ENCODE data around the gene NDOR1.

Gene NDOR1

DNA sequence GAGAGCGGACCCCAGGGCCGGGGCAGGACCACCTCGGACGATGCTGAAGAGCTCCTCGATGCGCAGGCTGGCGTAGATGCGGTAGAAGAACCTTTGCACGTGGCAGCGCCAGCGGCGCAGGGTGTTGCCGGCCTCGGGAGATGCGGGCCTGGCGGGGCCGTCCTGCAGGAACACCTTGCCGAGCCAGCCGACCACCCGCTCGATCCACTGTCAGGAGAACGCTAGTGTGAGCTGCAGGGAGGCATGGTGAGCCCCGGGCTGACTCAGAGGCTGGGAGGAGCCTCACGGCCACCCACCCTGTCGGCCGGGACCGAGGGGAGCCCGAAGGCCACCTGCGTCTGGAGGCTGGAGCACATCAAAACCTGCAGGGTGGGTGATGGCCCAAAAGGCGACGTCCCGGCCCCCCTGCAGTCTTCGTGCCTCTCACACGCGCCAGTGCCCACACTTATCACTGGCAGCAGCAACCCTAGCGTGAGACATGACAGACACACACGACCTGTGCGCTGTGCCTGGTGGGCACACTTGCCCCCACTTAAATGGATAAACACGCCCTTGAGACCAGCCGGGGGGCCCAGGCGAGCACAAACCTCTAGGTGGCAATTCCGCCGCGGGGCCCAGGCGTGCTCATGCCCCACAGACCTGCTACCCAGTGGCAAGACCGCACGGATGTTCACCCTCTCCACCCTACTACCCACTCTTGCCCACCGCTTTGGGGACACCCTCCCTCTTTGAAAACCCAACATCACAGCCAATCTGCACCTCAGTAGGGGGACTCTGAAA, 20.4 kb upstream of the NDOR1 start:
- Histone ChIP-seq H3K27ac (no peak overlapping the region), H3K9me3 (ENCODE audit: severe bottlenecking) (no peaks in the 10 kb centered on the region), H3K36me3 (peaks cover 3% of the 10 kb centered on the region; the same call in 1 of the 2 replicates), H3K27me3 (ENCODE audit: insufficient read depth, low read depth, severe bottlenecking) (no peaks in the 10 kb centered on the region), H3K4me3 (ENCODE audit: low read depth, low read length) (no peak overlapping the region)
- TF ChIP-seq, protein P1, sequence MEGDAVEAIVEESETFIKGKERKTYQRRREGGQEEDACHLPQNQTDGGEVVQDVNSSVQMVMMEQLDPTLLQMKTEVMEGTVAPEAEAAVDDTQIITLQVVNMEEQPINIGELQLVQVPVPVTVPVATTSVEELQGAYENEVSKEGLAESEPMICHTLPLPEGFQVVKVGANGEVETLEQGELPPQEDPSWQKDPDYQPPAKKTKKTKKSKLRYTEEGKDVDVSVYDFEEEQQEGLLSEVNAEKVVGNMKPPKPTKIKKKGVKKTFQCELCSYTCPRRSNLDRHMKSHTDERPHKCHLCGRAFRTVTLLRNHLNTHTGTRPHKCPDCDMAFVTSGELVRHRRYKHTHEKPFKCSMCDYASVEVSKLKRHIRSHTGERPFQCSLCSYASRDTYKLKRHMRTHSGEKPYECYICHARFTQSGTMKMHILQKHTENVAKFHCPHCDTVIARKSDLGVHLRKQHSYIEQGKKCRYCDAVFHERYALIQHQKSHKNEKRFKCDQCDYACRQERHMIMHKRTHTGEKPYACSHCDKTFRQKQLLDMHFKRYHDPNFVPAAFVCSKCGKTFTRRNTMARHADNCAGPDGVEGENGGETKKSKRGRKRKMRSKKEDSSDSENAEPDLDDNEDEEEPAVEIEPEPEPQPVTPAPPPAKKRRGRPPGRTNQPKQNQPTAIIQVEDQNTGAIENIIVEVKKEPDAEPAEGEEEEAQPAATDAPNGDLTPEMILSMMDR (IDR thresholded peaks at IDR 0.05; ENCODE audit: low read depth, low read length), result no peak
- no peak for DNase-seq

DNA sequence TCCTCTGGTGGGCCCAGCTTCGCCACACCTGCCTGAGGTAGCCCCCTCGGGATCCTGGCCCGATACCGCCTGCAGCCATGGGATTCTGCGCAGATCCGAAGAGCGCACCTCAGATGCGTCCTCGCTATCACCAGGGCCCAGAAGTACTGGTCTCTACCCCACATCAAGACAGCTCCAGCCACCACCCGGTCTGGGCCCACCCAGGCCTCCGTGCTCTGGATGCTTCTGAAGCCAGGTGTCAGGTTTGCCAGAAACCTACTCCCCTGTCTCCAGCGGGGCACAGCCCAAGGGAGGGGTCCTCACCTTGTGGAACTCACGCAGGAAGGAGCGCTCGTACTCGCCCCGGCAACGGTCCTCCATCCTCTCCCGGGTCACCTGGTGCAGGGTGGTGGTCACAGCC, 19.6 kb upstream of the NDOR1 start:
- Histone ChIP-seq H3K4me3 (ENCODE audit: low read depth, low read length) (no peak overlapping the region), H3K9me3 (ENCODE audit: severe bottlenecking) (no peaks in the 10 kb centered on the region), H3K27me3 (ENCODE audit: insufficient read depth, low read depth, severe bottlenecking) (no peaks in the 10 kb centered on the region), H3K36me3 (peaks cover 4% of the 10 kb centered on the region; the same call in 1 of the 2 replicates), H3K27ac (no peak overlapping the region)
- no peak for DNase-seq
- TF ChIP-seq, protein P1 (IDR thresholded peaks at IDR 0.05; ENCODE audit: low read depth, low read length), result no peak

DNA sequence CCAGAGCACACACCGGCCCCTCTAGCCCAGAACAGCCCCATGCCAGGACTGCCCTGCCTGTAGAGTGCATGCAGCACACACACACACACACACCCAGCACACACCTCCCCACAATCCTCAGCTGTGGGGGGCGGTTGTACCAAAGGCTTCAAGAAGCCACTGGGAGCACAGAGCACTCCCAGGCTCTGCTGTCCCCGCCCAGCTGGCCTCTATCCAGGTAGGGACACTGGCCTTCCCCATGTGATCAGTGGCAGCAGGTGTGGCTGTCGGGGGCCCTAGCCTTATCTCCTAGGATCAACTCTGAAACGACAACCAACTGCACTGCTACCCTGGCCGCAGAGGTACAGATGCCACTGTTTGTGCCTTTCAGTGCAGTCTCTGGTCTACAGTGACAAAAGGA, 19.1 kb upstream of the NDOR1 start:
- Histone ChIP-seq H3K9me3 (ENCODE audit: severe bottlenecking) (no peaks in the 10 kb centered on the region), H3K36me3 (peaks cover 4% of the 10 kb centered on the region; the same call in 1 of the 2 replicates), H3K27me3 (ENCODE audit: insufficient read depth, low read depth, severe bottlenecking) (no peaks in the 10 kb centered on the region), H3K4me3 (ENCODE audit: low read depth, low read length) (no peak overlapping the region), H3K27ac (no peak overlapping the region)
- DNase-seq, result no peak
- TF ChIP-seq, protein P1 (IDR thresholded peaks at IDR 0.05; ENCODE audit: low read depth, low read length), result no peak

DNA sequence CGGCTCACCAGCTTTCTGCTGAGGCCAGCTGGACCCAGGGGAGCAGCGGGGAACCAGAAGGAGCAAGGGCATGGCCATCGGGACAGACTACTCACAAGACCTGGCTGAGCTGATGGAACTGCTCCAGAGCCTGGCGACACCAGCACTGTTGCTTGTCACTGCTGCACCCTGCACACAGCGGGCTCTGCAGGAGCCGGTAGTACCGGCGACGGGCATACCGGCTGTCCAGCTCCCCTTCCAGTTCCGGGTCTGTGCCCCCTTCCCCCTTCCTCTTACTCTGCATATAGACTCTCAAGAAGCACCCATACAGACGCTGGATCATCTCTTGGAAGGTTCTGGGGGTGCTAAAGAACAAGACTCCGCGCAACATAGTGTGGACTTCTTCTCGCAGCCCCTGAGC, 18.1 kb upstream of the NDOR1 start:
- Histone ChIP-seq H3K27ac (no peak overlapping the region), H3K36me3 (peaks cover 4% of the 10 kb centered on the region; the same call in 1 of the 2 replicates)
- TF ChIP-seq, protein P1 (IDR thresholded peaks at IDR 0.05; ENCODE audit: low read depth, low read length), result no peak

DNA sequence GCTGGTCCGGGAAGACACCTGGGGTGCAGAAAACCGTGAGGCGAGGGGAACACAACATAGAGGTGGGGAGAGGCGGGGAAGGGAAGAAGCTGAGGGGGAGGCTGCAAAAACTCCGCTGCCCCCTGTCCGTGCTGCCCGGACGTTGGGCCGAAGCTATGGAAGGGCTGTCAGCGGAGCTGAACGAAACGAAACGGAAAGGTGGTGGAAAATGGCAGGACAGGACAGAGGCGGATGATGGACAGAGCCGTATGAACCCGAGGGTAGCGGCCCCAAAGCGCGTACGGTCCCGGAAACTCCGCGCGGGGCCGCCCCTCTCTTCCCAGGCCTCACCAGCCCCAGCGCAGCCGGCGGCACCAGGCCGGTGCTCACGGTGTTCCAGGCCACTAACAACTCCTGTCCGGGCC, 17.4 kb upstream of the NDOR1 start:
- Histone ChIP-seq H3K27me3 (ENCODE audit: insufficient read depth, low read depth, severe bottlenecking) (no peaks in the 10 kb centered on the region), H3K36me3 (peaks cover 4% of the 10 kb centered on the region; the same call in 1 of the 2 replicates), H3K9me3 (ENCODE audit: severe bottlenecking) (no peaks in the 10 kb centered on the region), H3K4me3 (ENCODE audit: low read depth, low read length) (peak overlapping the region; percentile 60), H3K27ac (peak overlapping the region; percentile 87)
- TF ChIP-seq, protein P1 (IDR thresholded peaks at IDR 0.05; ENCODE audit: low read depth, low read length), result no peak
- DNase-seq, result no peak

More for the DNA sequence above, 18.1 kb upstream of the NDOR1 start:
- peak overlapping the region; percentile 60 for H3K4me3 ChIP-seq (ENCODE audit: low read depth, low read length)
- no peak for DNase-seq
- H3K9me3 ChIP-seq (ENCODE audit: severe bottlenecking), result no peaks in the 10 kb centered on the region
- no peaks in the 10 kb centered on the region for H3K27me3 ChIP-seq (ENCODE audit: insufficient read depth, low read depth, severe bottlenecking)
